ENCODE results near the gene ANGEL2. TPM values are rescaled to one million over a fixed set of nuclear protein-coding genes. Genes with fewer than 3 reads are reported as not detected.

Gene ANGEL2
- total and polyA plus RNA-seq, 2 experiments from 2014 or later = 15.2 to 49.6 TPM

GRCh38 chr1:213055767-213056166 lies 40.1 kb upstream of the ANGEL2 start (continued):
- TF ChIP-seq, protein P1, sequence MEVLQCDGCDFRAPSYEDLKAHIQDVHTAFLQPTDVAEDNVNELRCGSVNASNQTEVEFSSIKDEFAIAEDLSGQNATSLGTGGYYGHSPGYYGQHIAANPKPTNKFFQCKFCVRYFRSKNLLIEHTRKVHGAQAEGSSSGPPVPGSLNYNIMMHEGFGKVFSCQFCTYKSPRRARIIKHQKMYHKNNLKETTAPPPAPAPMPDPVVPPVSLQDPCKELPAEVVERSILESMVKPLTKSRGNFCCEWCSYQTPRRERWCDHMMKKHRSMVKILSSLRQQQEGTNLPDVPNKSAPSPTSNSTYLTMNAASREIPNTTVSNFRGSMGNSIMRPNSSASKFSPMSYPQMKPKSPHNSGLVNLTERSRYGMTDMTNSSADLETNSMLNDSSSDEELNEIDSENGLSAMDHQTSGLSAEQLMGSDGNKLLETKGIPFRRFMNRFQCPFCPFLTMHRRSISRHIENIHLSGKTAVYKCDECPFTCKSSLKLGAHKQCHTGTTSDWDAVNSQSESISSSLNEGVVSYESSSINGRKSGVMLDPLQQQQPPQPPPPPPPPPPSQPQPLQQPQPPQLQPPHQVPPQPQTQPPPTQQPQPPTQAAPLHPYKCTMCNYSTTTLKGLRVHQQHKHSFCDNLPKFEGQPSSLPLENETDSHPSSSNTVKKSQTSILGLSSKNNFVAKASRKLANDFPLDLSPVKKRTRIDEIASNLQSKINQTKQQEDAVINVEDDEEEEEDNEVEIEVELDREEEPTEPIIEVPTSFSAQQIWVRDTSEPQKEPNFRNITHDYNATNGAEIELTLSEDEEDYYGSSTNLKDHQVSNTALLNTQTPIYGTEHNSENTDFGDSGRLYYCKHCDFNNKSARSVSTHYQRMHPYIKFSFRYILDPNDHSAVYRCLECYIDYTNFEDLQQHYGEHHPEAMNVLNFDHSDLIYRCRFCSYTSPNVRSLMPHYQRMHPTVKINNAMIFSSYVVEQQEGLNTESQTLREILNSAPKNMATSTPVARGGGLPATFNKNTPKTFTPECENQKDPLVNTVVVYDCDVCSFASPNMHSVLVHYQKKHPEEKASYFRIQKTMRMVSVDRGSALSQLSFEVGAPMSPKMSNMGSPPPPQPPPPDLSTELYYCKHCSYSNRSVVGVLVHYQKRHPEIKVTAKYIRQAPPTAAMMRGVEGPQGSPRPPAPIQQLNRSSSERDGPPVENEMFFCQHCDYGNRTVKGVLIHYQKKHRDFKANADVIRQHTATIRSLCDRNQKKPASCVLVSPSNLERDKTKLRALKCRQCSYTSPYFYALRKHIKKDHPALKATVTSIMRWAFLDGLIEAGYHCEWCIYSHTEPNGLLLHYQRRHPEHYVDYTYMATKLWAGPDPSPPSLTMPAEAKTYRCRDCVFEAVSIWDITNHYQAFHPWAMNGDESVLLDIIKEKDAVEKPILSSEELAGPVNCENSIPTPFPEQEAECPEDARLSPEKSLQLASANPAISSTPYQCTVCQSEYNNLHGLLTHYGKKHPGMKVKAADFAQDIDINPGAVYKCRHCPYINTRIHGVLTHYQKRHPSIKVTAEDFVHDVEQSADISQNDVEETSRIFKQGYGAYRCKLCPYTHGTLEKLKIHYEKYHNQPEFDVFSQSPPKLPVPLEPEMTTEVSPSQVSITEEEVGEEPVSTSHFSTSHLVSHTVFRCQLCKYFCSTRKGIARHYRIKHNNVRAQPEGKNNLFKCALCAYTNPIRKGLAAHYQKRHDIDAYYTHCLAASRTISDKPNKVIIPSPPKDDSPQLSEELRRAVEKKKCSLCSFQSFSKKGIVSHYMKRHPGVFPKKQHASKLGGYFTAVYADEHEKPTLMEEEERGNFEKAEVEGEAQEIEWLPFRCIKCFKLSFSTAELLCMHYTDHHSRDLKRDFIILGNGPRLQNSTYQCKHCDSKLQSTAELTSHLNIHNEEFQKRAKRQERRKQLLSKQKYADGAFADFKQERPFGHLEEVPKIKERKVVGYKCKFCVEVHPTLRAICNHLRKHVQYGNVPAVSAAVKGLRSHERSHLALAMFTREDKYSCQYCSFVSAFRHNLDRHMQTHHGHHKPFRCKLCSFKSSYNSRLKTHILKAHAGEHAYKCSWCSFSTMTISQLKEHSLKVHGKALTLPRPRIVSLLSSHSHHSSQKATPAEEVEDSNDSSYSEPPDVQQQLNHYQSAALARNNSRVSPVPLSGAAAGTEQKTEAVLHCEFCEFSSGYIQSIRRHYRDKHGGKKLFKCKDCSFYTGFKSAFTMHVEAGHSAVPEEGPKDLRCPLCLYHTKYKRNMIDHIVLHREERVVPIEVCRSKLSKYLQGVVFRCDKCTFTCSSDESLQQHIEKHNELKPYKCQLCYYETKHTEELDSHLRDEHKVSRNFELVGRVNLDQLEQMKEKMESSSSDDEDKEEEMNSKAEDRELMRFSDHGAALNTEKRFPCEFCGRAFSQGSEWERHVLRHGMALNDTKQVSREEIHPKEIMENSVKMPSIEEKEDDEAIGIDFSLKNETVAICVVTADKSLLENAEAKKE (CRISPR knock-in tag; IDR thresholded peaks at IDR 0.05) = no peak
- no peak for TF ChIP-seq ZNF114 (CRISPR knock-in tag; IDR thresholded peaks at IDR 0.05)

DNA sequence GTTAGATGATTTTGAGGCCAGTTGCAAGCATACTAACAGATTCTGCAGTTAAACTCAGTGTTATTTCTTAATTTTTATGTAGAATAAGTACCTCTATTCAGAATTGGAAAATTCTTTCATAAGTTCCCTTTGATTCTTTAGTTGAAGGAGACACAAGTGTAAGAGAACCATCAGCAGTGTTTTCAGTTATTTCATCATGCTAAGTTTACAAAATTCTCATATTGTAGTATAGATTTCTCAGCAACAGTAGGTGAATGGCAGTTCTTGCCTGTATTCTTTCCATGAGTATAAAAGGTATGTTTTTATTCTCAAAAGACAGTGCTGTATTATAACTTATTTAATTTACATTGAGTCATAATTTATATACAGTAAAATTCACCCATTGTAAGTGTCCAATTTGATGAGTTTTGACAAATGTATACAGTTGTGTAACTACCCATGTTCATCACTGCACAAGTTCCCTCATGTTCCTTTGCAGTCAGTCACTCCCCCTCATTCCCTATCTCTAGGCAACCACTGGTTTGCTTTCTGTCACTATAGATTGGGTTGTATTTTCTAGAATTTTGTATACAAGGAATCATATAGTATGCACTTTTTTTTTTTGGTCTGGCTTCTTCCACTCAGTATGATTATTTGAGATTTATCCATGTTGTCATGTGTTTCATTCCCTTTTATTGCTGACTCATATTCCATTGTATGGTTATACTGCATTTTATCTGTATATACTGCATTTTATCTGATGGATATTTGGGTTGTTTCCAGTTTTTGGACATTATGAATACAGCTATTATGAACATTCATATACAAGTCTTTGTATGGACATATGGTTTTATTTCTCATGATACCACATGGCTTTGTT lies 39.3 kb upstream of the ANGEL2 start:
- DNase-seq (ENCODE audit: low spot score) = no peak
- Histone ChIP-seq H2AFZ (no peak overlapping the region), H3K9me2 (ENCODE audit: insufficient read depth) (peaks cover 7% of the 10 kb centered on the region; the same call in 1 of the 2 replicates), H3K4me3 (no peak overlapping the region), H3K27ac (ENCODE audit: low read depth) (no peak overlapping the region), H3K36me3 (ENCODE audit: insufficient read depth) (no peaks in the 10 kb centered on the region), H3K27me3 (ENCODE audit: insufficient read depth) (no peaks in the 10 kb centered on the region), H3K4me2 (no peak overlapping the region), H3K4me1 (ENCODE audit: insufficient read depth) (peaks cover 16% of the 10 kb centered on the region), H3K79me2 (replicated peaks; ENCODE audit: insufficient read depth) (peaks cover 80% of the 10 kb centered on the region), H3F3A (replicated peaks; ENCODE audit: low read depth) (no peaks in the 10 kb centered on the region; the same call in 1 of the 2 replicates), H4K20me1 (replicated peaks; ENCODE audit: insufficient read depth) (no peaks in the 10 kb centered on the region; the same call in 1 of the 2 replicates)
- H3K4me3 Mint-ChIP-seq = no peak overlapping the region
- peaks cover 7% of the 10 kb centered on the region for H3K27me3 Mint-ChIP-seq (ENCODE audit: insufficient read depth, low read depth, poor library complexity)
- H3K27ac Mint-ChIP-seq = no peak overlapping the region
- peaks cover 9% of the 10 kb centered on the region; the same call in 2 of the 3 replicates for H3K9me3 Mint-ChIP-seq
- peaks cover 8% of the 10 kb centered on the region for H3K36me3 Mint-ChIP-seq (ENCODE audit: low read depth)
- ATAC-seq = no peak
- H3K4me1 Mint-ChIP-seq = peaks cover 33% of the 10 kb centered on the region
- TF ChIP-seq NANOG (IDR thresholded peaks at IDR 0.05; ENCODE audit: borderline replicate concordance) = no peak
- TF ChIP-seq JUNB (IDR thresholded peaks at IDR 0.05; ENCODE audit: unreplicated experiment) = no peak
- no peak for TF ChIP-seq CREB1 (CRISPR knock-in tag; IDR thresholded peaks at IDR 0.05; ENCODE audit: low read depth)
- TF ChIP-seq, protein P1 (CRISPR knock-in tag; IDR thresholded peaks at IDR 0.05) = no peak
- no peak for TF ChIP-seq ETS1 (IDR thresholded peaks at IDR 0.05)
- TF ChIP-seq POLR2AphosphoS5 (IDR thresholded peaks at IDR 0.05; ENCODE audit: low read depth) = no peak
